Ramos (cell line): ENCODE results near the gene SAFB2.

Experiments used
- in situ Hi-C: fragments of 300-500 bp; cut with MboI; formaldehyde crosslinking; loops from one replicate; pipeline ENCODE4 v1.14.3; 2022; ENCODE audit warnings: low sequenced_read_pairs; ENCODE audit not compliant: unreplicated experiment

SAFB2 gene

DNA sequence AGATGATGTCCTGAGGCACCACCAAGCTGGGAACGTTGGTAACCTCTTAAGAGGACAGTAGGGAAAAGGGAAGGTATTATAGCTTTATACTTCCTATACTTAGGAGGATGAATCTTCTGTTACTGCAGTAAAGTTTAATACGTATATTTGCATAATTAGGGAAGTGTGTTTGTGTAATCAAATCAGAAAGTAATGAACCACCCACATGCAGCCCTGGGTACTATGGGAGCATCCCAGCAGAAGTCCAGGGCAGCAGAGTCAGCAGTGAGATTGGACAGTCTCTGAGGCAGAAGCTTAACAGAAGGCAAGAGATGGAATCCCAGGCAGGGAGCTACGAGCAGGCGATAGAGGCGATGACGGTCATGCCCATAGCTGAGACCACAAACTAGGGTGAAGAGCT lies 12.9 kb upstream of the SAFB2 start:
- in situ Hi-C loops = no loop called here

GRCh38 chr19:5632657-5633056 lies 10.1 kb upstream of the SAFB2 start:
- in situ Hi-C loops = no loop called here

DNA sequence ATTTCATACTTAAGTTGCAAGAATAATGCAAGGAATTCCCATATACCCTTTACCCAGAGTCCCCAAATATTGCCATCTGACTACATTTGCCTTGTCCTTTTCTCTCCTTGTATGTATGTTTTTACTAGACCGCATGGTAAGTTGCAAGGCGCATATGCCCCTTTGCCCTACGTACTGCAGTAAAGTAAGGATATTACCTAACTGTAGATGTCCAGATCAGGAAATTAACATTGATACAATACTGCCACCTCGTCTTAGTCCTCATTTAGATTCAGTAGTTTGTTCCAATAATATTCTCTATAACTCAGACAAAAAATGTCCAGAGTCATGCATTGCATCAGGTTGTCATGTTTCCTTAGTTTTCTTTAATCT lies 9.7 kb upstream of the SAFB2 start:
- in situ Hi-C loops = no loop called here

DNA sequence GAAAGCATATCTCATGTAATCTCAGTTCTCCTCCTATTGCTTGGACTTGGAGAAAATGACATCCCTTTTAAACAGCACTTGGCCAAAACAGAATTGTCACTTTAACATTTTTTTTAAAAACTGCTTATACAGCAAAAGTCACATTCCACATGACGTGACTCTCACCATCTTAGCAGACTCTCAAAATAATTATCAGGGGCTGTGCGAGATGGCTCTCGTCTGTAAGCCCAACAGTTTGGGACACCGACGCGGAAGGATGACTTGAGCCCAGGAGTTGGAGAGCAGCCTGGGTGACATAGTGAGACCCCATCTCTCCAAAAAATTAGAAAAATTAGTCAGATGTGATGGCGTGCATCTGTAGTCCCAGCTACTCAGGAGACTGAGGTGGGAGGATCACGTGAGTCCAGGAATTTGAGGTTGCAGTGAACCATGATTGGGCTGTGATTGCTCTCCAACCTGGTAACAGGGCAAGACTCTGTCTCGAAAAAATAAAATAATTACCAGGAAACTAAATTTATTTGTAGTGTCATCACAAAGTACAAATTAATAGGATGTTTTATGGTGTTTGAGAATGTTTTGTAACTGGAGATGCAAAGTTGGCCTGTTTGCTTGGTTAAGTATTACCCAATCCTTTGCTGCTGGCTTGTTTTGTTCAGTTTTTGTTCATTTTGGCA lies 9.1 kb upstream of the SAFB2 start:
- in situ Hi-C loops = no loop called here

DNA sequence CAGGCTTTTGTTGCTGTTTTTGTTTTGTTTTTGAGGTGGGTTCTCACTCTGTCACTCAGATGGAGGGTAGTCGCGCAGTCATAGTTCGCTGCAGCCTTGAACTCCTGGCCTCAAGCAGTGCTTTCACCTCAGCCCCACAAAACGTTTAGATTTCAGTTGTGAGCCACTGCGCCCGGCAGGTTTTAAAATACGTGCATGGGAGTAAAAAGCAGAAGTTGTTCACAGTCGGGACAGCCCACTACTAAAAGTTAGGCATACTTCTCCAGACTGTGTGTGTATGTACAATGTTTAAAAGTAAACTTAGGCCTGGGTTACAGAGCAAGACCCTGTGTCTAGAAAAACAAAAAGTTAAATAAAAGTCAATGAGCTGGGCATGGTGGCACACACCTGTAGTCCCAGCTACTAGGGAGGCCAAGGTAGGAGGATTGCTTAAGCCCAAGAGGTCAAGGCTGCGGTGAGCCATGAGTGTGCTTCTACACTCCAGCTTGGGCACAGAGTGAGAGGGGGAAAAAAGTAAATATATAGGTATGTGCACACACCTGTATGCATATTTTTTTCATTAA lies 6.4 kb upstream of the SAFB2 start:
- in situ Hi-C loops = no loop called here

GRCh38 chr19:5628461-5628860 lies 5.9 kb upstream of the SAFB2 start:
- in situ Hi-C loops = no loop called here

- in situ Hi-C loops = no loop called here
Observed at GRCh38 chr19:5627395-5627904, 4.9 kb upstream of the SAFB2 start.

DNA sequence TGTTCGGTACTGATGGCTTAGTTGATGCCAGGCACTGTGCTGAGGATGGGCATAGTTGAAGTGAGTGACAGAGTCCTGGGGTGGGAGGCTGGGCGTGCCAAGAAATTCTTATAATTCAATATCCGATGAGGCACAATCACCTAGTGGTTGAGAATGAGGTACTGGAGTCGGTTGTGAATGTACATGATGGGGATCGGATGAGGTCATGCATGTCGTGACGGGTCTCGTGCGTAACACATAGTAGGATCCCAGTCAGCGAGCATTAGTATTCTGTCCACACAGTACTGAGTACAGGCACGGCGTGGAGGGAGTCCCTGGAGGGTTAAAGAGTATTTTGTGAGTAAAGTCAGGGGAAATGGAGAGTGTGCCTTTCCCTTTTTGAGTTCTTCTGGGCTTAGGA lies 3.1 kb upstream of the SAFB2 start:
- in situ Hi-C loops = no loop called here

- in situ Hi-C loops = no loop called here
Observed at GRCh38 chr19:5624741-5625278, 2.2 kb upstream of the SAFB2 start.

DNA sequence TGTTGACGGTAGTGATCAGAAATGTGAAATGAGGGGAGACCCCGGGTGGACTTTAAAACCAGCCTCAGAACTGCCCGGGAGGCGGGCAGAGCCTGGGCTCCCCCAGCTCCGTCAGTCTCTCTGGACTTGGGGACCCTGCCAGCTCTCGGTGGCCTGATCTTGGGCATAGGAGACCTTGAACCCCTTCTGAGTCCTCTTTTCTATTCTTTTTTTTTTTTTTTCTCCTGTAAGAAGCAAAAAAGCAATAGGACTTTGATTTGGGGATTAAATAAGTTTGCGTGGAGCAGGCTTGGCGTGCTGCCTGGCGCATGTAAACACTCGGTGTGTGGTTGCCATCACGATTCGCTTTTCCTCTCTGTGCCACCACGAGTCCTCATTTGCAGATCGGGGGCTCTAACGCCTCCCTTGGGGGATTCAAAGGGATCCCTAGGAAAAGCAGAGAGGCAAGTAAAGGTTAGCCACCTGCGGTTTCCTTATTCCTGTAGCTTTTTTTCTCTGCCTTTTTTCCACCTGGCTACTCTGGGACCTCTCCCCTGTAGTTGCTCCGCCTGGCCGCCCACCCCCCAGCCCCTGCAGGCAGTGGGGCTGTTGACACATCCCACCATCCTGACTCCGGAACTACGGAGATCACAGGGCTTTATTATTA lies 1.6 kb upstream of the SAFB2 start:
- in situ Hi-C loops = no loop called here

- in situ Hi-C loops = no loop called here
Observed at GRCh38 chr19:5623397-5624017, 931 bp upstream of the SAFB2 start.

GRCh38 chr19:5621945-5622464 lies 571 bp downstream of the SAFB2 start:
- in situ Hi-C loops = no loop called here

DNA sequence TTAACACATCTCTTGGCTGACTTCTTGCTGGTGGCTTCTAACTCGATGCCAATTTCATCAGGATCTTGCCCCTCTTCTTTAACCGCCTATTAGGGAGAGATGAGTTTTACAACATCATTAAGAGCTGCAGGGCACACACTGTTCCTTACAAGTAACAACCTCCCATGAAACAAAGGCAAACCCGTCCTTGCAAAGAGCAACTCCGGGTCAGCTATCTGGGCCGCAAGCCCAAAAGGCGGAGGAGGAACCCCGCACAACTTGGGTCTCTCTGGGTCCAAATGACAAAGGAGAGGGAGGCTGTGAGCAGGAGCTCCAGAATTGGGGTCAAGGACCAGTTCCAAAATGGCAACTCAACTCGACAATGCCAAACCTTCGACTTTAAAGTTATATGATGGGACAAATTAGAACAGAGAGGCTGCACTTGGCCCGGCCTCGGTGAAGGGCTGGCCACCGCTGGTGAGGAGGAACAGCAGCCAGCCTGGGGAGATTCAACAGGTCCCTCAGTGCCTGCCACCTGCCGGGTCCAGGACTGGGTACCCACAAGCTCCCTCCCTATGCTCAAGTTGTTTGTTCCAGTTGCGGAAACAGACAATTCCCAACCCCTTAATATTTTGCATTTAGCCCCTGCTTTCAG lies 1.1 kb downstream of the SAFB2 start:
- in situ Hi-C loops = no loop called here

- in situ Hi-C loops = no loop called here
Observed at GRCh38 chr19:5619946-5620345, 2.6 kb downstream of the SAFB2 start.

DNA sequence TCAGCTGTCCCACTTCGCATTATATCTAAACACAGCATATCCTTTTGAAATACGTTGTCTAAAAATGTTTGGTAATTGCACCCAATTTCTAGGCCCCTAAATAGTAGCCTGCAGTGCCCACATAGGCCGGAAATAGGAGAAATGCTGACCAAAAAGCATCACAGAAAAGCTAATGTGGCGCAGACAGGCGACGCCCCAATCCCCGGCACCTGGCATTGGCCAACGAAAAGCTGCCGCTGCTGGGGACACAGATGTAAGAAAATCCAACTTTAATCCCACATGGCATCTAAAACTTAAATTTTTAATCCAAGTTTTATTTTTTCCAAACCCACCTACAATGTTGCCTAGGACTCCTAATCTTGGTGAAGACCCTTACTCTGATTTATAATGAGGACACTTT lies 4.0 kb downstream of the SAFB2 start:
- in situ Hi-C loops = no loop called here

- in situ Hi-C loops = no loop called here
Observed at GRCh38 chr19:5617080-5617479, 5.5 kb downstream of the SAFB2 start.

DNA sequence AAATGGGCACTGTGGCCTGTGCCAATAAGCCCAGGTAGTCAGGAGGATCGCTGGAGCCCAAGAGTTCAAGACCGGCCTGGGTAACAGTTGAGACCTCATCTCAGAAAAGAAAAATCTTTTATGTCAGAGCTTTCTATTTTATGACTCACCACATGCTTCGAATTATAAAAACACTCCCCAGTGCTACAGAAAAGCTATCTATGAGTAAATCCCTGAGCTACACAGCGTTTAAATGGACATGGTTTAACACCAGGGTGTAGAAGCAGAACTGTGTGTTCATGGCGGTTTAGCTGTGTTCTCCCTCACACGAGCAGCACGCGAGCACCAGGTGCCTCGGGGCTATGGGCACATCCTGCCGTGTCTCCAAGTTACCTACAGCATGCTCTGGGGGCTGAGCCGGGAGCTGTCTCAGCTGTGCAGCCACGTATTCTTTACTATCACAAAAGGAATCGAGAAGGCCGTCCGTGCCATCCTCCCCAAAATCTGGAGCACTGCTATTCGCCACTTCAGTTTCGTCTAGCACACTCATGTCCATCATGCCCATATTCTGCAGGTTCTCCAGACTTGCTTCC lies 6.7 kb downstream of the SAFB2 start:
- in situ Hi-C loops = no loop called here

DNA sequence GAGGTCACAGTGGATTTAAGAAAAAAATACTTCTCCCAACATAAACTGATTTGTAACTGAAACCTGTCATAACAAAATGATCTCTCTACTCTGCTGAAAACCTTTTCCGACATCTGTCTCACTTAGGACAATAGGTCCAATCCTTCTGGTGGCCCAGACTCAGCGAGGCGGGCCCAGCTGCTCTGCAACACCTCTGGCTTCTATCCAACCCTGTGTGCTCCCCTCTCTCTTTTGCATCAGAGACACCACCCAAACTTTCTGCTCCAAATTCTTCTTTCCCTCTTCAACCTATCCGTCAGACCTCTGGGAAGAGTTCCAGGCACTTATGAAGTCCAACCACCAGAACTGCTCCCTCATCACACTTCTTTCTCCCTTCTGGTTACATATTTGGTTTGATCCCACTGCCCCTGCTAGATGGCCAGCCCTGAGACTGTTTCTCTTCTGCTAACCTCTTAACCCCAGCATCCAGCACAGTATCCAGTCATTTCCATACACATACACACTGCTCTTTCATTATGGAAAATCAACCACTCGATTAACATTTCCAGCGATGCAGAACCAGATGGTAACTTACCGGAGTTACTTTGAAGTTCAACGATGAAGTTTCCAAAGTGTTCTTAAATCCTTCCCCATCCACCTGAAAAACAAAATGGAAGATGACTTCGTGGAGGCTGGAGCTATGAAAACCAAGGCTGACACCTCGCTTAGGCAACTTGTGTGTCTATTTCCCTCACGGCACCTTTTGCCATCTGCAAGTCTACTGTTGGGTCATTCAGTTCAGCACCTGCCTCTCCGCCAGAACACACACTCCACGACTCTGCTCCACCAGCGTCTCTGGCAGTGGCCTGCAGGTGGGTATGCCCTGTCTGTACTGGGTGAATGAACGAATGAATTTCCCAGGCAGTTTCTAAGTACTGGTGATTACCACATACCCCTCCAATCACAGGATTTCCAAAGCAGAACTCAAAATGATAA lies 9.4 kb downstream of the SAFB2 start:
- in situ Hi-C loops = no loop called here

DNA sequence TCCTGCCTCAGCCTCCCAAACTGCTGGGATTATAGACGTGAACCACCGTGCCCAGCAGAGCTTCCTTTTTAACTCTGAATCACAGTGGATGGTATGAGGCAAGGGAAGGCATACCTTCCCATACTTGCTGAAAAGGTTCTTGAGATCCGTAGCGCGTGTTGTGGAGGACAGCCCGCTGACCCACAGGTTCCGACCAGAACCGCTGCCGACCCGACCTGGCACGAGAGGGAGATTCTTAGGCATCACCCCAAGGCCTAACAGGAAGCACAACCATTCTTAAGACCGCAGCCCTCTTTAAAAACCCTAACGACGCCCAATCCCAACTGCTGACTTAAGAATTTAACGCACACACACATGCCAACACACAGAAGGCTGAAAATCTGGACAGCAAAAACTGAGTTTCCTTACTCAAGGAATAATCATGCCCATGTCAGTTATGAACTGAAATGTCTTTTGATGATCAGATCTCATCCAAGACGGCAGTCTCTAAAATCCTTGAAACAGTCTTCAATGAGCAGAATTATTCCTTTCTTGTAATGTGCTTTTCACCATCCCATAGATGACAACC lies 12.6 kb downstream of the SAFB2 start:
- in situ Hi-C loops = no loop called here
